GM12878 (cell line): Measurements from ENCODE around the gene UBASH3B. TPM values are rescaled to one million over a fixed set of nuclear protein-coding genes. Genes with fewer than 3 reads are reported as not detected.

ENCODE experiments used
- ATAC-seq: fragments of 200-7000 bp; cut with Tn5 transposase; 3 replicates; pipeline ENCODE4 v1.9.1; 2020; ENCODE audit warnings: mild to moderate bottlenecking, moderate library complexity
- BruUV-seq: library from RNA; stranded (reverse); fragments of 400-500 nt; replicated peaks from 2 replicates; lab custom pipeline; 2021; lab: Mats Ljungman, UMichigan
- CTCF ChIA-PET: fragments of 300-600 bp; sonication (Branson Sonifier 250); formaldehyde crosslinking; extraction: SDS; loops from one replicate; lab custom pipeline; 2021; ENCODE audit warnings: inconsistent platforms; lab: Yijun Ruan, JAX
- POLR2A ChIA-PET: fragments of 350-600 bp; formaldehyde crosslinking; extraction: SDS; loops from one replicate; lab custom pipeline; 2021; ENCODE audit warnings: inconsistent platforms; lab: Charles Lee
- RAD21 ChIA-PET: fragments of 300-600 bp; sonication (Branson Sonifier 250); formaldehyde crosslinking; loops from one replicate; lab custom pipeline; 2023; ENCODE audit warnings: antibody characterized with exemption; ENCODE audit not compliant: unreplicated experiment; lab: Charles Lee
- SMC1A ChIA-PET: fragments of 300-600 bp; sonication (Branson Sonifier 250); formaldehyde crosslinking; loops from one replicate; lab custom pipeline; 2023; ENCODE audit not compliant: unreplicated experiment, uncharacterized antibody; lab: Charles Lee
- DNase-seq: peaks from one replicate; pipeline ENCODE4 v3.0.0-alpha.2; 2011; ENCODE audit warnings: low read depth, low spot score
- FAIRE-seq: peaks from 3 replicates; lab custom pipeline; 2011; peaks lifted over from hg19 to GRCh38; lab: Jason Lieb, UNC
- H2AFZ ChIP-seq: 2 replicates; pipeline ENCODE4 v1.6.0; 2011; ENCODE audit warnings: low read depth, low read length, control low read depth; ENCODE audit not compliant: control insufficient read depth
- H3K27ac ChIP-seq: 2 replicates; pipeline ENCODE4 v1.5.1; 2011; ENCODE audit warnings: control low read depth; ENCODE audit not compliant: control insufficient read depth, insufficient read depth
- H3K27me3 ChIP-seq, 2 experiments: replicated peaks in 1 of 2; 2 replicates each; pipeline versions ENCODE4 v1.6.0 to v1.6.1; 2011; ENCODE audit warnings: low read length in 1 of 2; ENCODE audit not compliant: control insufficient read depth in 2 of 2, insufficient read depth in 2 of 2
- H3K36me3 ChIP-seq, 2 experiments: 2 replicates each; pipeline ENCODE4 v1.5.1; 2011; ENCODE audit warnings: low read length in 1 of 2; ENCODE audit not compliant: control insufficient read depth in 2 of 2, insufficient read depth in 2 of 2
- H3K4me1 ChIP-seq: 2 replicates; pipeline ENCODE4 v1.6.1; 2011; ENCODE audit warnings: mild to moderate bottlenecking, low read length, moderate library complexity, mixed read lengths; ENCODE audit not compliant: control insufficient read depth, insufficient read depth
- H3K4me2 ChIP-seq: 2 replicates; pipeline ENCODE4 v1.6.0; 2011; ENCODE audit warnings: control low read depth; ENCODE audit not compliant: control insufficient read depth, insufficient read depth
- H3K4me3 ChIP-seq: fragments of 200-600 bp; sonication (generic); 2 replicates; pipeline ENCODE4 v1.5.1; 2016
- H3K79me2 ChIP-seq: 2 replicates; pipeline ENCODE4 v1.6.0; 2011; ENCODE audit warnings: low read length; ENCODE audit not compliant: control insufficient read depth, insufficient read depth
- H3K9ac ChIP-seq: 2 replicates; pipeline ENCODE4 v1.8.0; 2011; ENCODE audit warnings: low read length, control low read depth, mixed read lengths; ENCODE audit not compliant: control insufficient read depth, insufficient read depth
- H3K9me3 ChIP-seq: replicated peaks from 3 replicates; pipeline ENCODE4 v1.5.1; 2011; ENCODE audit warnings: mild to moderate bottlenecking, low read length; ENCODE audit not compliant: control insufficient read depth, insufficient read depth
- H4K20me1 ChIP-seq: 2 replicates; pipeline ENCODE4 v1.6.0; 2011; ENCODE audit not compliant: control insufficient read depth, insufficient read depth
- E2F4 ChIP-seq: IDR thresholded peaks from 2 replicates; pipeline ENCODE4 v1.6.1; 2012; ENCODE audit warnings: low read depth, low read length, improper control_type of control experiment
- IKZF1 ChIP-seq: fragments of 450-650 bp; conservative IDR thresholded peaks from 2 replicates; pipeline ENCODE4 v1.6.1; 2017; ENCODE audit warnings: antibody characterized with exemption, mild to moderate bottlenecking
- KLF5 ChIP-seq: fragments of 450-650 bp; IDR thresholded peaks from 2 replicates; pipeline ENCODE4 v1.6.1; 2014; ENCODE audit warnings: mild to moderate bottlenecking; ENCODE audit not compliant: partially characterized antibody
- LARP7 ChIP-seq: fragments of 450-650 bp; IDR thresholded peaks from 2 replicates; pipeline ENCODE4 v1.6.1; 2017; ENCODE audit warnings: mild to moderate bottlenecking
- NFYB ChIP-seq: IDR thresholded peaks from 2 replicates; pipeline ENCODE4 v1.6.1; 2011; ENCODE audit warnings: low read depth, mild to moderate bottlenecking, low read length, improper control_type of control experiment, moderate library complexity; ENCODE audit not compliant: insufficient read depth
- ZBTB4 ChIP-seq: fragments of 450-650 bp; formaldehyde crosslinking; IDR thresholded peaks from 2 replicates; pipeline ENCODE4 v1.4.0; 2022; ENCODE audit warnings: mild to moderate bottlenecking, moderate library complexity
- WGBS: methylation state at CpG from one replicate; pipeline ENCODE4 v1.1.6; 2016; ENCODE audit warnings: low lambda C conversion rate; ENCODE audit not compliant: insufficient replicate concordance, insufficient coverage; ENCODE audit errors: missing lambda C conversion rate; 5-methylcytosine and 5-hydroxymethylcytosine counted together
- in situ Hi-C: fragments of 300-500 bp; cut with MboI; formaldehyde crosslinking; loops from 9 replicates; pipeline ENCODE4 v1.14.3; 2018; ENCODE audit warnings: mixed read lengths
- intact Hi-C: fragments of 100-400 bp; cut with micrococcal nuclease; formaldehyde crosslinking; loops from one replicate; pipeline ENCODE4 v1.14.2; 2022; ENCODE audit not compliant: unreplicated experiment
- polyA plus RNA-seq, 11 experiments: library from polyadenylated mRNA; depleted of rRNA in 4 of 11; unstranded in 6 of 11; stranded (reverse) in 5 of 11; fragments of >200 nt; fragmentation: Nextera tagmentation in 4 of 11; fragmentation: Illumina TruSeq in 1 of 11; extraction: Ambion mirVana in 4 of 11; extraction: Trizol in 1 of 11; gene quantifications; 1 replicate in 1 of 11; 2 replicates in 10 of 11; pipeline versions ENCODE4 v1.2.1 to v1.2.3, GENCODE V29; 2011 to 2016; ENCODE audit warnings: inconsistent platforms in 2 of 11, missing spikeins in 2 of 11, low read depth in 1 of 11
- total RNA-seq, 4 experiments: library from RNA; depleted of rRNA in 3 of 4; stranded (reverse); fragments of >200 nt in 3 of 4; fragmentation: Illumina TruSeq in 1 of 4; extraction: Trizol in 1 of 4; gene quantifications; 2 replicates each; pipeline versions ENCODE4 v1.2.1 to v1.2.3, GENCODE V29; 2013 to 2021

Gene UBASH3B
- total and polyA plus RNA-seq, 10 of the 15 experiments (the other 5 are each of a cell fraction or from before 2014, with no cell fraction given), result 0.18 to 3.3 (median 0.57) TPM

- Histone ChIP-seq H3K4me1 (no peaks in the 10 kb centered on the region), H3K36me3 (no peaks in the 10 kb centered on the region), H3K79me2 (no peaks in the 10 kb centered on the region), H2AFZ (no peak overlapping the region), H3K9ac (no peak overlapping the region), H3K4me2 (no peak overlapping the region), H3K9me3 (no peaks in the 10 kb centered on the region), H3K27ac (no peak overlapping the region), H3K4me3 (no peak overlapping the region), H4K20me1 (no peaks in the 10 kb centered on the region), H3K27me3 (peaks cover 2 to 4% of the 10 kb centered on the region in 2 experiments; a peak in 3 of 4 replicates)
- no TSS peak for BruUV-seq
- POLR2A ChIA-PET, result no interaction called here
- in situ Hi-C loops, result no loop called here
- SMC1A ChIA-PET, result interaction anchor here (1.2 to 3.4 kb wide), 2 partner anchors 110 to 118 kb away, joined by 3 to 14 read pairs; no protein-coding TSS in a partner anchor
- ATAC-seq, result no peak
- CTCF ChIA-PET, result interaction anchor here (0.6 to 8.2 kb wide), 3 partner anchors 20 to 238 kb away, joined by 3 to 40 read pairs (median 3); no protein-coding TSS in a partner anchor
- TF ChIP-seq KLF5 (no peak), LARP7 (no peak), NFYB (no peak), ZBTB4 (no peak), IKZF1 (no peak), E2F4 (no peak)
- DNase-seq, result no peak
- intact Hi-C loops, result loop anchor here (10.0 kb wide), 1 partner anchor 387 kb away; no protein-coding TSS in a partner anchor
- RAD21 ChIA-PET, result interaction anchor here (1.8 kb wide), 1 partner anchor 117 kb away, joined by 5 read pairs; no protein-coding TSS in a partner anchor
- WGBS, result 0% methylated on average over 5 of the region's 6 CpGs
- no peak for FAIRE-seq
Observed at GRCh38 chr11:122637541-122637940, 18.0 kb upstream of the UBASH3B start.
